NCI-H2029 treated with DMSO at 0.1 percent for 48 hours (cell line): ENCODE data around the gene RADIL.
A peak's percentile ranks its signal among the peaks of the same experiment; 100 is the strongest.

Experiments
- DNase-seq: peaks from one replicate; lab custom pipeline; 2025; lab: John Stamatoyannopoulos, UW

Gene RADIL

GRCh38 chr7:4831723-4832495 is 51.6 kb downstream of the RADIL start:
- DNase-seq, result no peak

- peak; percentile 32 for DNase-seq
Measured at GRCh38 chr7:4830176-4830575, 53.3 kb downstream of the RADIL start.

DNA sequence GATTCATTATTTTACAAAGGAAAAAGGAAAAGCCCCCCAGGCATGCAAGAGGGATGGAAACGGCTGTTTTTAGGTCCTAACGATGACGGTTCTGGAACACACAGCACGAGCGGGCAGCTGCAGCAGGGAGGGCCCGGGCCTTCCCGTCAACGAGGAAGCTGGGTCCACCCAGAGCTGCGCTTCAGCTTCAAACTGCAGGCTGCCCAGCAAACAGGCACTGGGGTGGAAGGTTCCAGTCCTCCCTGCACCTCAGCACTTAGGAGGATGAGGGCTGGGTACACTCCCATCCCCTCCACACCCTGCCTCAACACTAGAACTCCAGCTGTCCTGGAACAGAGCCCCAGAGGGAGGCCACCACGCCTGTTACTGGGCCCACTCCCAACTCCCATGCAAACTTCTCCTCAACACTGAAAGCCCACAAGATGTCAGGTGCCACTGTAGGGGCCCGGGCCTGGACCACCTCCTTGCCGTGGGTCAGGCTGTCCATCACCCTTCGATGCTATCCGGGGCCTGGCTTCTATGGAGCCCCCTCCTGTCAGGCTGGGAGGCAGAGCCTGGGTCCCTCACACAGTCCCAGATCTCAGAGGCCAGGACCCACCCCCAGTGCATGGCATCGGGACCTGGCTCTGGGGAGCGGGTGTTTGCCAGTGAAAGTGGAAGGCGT is 54.7 kb downstream of the RADIL start:
- DNase-seq, result no peak

GRCh38 chr7:4825081-4825480 is 58.4 kb downstream of the RADIL start:
- DNase-seq, result no peak

DNA sequence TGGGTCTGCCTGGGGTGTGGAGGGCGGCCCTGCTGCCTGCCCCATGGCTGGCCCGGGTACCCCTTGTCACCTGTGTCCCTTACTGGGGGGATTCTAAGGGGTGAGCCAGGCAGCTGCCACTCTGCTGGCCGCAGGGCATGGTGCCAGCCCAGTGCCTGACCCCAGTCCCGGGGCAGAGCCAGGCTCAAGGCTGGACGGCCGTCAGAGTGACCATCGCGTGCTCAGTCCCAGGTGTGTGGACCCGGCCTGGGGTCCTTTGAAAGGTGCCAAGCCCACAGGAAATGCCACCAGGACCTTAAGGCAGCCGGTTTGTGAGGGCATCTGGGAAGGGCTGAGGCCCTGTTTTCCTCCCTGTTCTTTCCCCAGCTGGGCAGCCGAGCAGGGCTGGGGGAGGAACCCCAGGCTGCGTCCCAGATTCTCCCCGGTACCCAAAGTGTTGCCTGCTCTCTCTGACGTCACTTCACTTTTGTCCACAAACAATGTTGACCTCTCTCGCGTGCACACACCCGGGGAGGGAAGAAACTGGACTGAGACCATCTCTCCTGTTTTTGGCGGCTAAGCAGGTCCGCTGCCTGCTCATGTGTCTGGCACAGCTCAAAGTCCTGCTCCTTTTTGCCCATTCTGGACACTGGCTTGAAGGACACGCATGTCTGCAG is 59.3 kb downstream of the RADIL start:
- DNase-seq, result no peak

- no peak for DNase-seq
Measured at GRCh38 chr7:4823441-4824119, 59.9 kb downstream of the RADIL start.

GRCh38 chr7:4822677-4823076 is 60.8 kb downstream of the RADIL start:
- peak; percentile 2 for DNase-seq

DNA sequence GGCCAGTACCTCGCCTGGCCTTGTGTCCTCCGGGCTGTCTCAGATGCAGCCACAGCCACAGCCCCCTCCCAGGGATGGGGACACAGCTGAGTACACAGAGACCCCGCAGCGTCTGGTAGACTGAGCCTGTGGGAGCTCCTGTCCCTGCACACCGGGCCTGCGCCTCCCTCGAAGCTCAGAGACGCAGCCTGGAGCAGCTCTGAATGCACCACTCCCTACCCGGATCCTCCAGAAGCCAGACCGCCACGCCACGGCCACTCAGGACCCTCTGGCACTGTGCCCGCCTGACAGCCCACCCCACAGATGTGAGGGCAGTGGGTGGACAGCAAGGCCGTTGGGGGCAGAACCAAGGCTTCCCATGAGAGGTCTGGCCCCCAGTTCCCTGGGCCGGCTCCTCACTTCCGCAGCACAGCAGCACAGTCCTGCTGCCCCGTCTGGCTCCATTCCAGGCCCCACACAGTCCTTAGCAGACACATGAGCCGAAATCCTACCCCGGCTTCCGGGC is 62.5 kb downstream of the RADIL start:
- no peak for DNase-seq

DNA sequence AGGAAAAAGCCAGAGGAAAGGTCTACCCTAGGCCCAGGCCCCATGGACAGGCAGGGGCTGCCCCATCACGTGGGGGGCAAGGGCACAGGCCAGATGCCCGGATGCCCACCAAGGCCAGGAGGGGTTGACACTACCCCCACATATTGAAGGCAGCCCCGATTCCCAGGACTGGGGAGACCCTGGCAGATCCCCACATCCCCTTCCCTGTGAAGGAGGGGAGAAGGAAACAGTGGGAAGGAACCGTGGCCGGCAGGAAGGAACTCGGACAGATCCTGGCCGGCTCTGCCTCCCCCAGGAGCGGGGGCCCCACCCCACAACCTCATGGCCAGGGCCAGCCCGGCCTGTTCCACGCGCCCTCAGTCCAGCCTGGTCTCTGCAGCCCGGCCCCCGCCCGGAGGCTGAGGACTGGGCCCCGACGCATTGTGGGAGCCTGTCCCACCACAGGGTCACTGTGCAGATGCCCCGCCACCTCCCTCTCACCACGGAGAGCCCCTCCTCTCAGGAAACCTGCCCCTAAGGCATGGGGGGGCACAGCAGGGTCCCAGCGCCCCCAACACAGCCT is 63.0 kb downstream of the RADIL start:
- DNase-seq, result no peak

- no peak for DNase-seq
Measured at GRCh38 chr7:4819560-4820404, 63.7 kb downstream of the RADIL start.

DNA sequence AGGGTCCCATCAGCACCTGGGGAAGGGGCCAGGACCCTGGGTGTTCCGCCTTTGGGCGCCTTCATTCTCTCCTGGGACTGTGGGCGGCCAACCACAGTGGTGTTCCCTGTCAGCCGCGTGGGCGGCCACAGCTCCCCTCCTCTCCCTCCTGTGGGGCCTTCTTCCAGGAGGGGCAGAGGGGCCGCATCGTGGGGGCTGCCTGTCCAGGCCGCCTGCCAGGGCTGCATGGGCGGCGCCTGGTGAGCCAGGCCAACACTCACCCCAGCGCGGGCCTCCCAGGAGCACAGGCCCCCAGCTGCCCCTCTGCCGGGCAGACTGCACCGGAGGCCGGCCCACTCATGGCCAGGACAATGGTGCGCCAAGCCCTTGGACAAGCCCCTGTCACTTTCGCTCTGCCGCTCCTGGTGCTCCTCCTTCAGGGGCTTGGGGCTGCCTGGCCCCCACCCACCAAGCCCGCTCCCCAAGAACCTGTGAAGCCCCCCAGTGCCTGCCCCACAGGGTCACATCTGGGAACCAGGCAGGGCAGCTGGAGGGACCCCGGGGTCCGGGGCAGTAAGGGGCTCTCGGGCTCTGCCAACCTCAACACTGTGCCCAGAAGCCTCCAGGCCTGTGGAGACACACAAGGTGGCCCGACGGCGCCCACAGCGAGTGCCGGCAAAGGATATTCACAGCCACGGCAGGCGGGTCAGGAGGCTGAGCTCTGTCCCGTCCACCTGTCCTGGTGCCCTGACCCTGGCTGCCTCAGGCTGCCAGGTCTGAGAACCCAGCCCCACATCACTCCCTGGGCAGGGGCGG is 65.3 kb downstream of the RADIL start:
- DNase-seq, result no peak

DNA sequence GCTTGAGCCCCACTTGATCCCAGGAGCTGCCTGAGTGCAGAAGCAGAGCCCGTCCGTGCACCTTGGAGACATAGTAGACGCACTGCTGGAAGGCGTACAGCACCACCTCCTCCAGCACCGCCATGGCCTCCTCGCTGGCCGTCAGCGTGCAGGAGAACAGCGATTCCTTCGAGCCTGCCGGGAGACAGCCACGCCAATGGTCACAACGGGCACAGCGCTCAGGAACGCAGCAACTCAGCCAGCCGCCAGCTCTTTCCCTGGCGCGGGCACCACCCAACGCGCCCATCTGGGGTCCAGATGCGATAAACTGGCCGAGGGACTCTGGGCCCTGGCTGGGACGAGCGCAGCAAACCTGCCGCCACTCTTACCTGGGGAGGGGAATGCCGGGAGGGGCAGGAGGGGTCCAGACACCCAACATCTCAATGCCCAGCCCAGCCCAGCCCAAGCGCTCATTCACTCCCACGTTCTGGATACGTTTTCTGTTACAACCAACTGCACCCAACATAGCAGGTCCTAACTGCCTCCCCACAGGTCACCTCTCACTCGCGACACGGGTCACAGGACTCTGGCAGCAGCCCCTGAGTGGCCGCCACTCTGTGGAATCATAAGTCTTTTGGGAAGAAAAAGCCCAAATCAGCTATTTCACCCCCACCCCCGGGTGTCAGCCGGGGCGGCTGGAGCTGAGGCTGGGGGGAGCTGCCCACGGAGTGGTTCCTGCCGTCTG is 66.2 kb downstream of the RADIL start:
- no peak for DNase-seq

GRCh38 chr7:4816419-4817080 is 67.0 kb downstream of the RADIL start:
- DNase-seq, result no peak

- DNase-seq, result no peak
Measured at GRCh38 chr7:4815609-4816418, 67.7 kb downstream of the RADIL start.

- no peak for DNase-seq
Measured at GRCh38 chr7:4815121-4815520, 68.4 kb downstream of the RADIL start.

DNA sequence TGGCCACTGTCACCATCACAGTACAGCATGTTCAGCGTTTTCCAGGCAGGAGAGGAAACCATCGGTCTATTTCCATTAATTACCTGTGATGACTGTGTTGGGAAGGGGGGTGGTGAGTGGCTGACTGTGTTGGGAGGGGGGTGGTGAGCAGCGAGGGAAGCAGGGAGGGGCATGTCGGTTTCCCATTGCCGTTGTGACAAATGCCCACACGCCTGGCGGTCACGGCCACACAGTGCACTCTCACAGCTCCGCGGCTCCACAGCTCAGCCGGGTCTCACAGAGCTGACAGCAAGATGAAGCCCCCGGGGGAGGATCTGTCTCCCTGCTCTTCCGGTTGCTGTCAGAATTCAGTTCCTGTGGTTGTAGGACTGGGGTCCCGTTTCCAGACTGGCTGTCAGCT is 69.1 kb downstream of the RADIL start:
- DNase-seq, result no peak

DNA sequence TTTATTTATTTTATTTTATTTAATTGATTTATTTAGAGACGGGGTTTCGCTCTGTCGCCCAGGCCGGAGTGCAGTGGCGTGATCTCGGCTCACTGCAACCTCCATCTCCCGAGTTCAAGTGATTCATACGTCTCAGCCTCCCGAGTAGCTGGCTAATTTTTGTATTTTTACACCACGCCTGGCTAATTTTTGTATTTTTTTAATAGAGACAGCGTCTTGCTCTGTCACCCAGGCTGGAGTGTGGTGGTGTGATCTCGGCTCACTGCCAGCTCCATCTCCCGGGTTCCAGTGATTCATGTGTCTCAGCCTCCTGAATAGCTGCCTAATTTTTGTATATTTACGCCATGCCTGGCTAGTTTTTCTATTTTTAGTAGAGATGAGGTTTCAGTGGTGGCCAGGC is 73.8 kb downstream of the RADIL start:
- DNase-seq, result no peak

- DNase-seq, result no peak
Measured at GRCh38 chr7:4809091-4809591, 74.4 kb downstream of the RADIL start.
